SK-N-SH treated with all-trans-retinoic acid at 6 μM for 48 hours (cell line): ENCODE measurements around the gene VWC2L.

Source experiments
- ATAC-seq: fragments of 200-7000 bp; cut with Tn5 transposase; 3 replicates; pipeline ENCODE4 v1.9.1; 2020; ENCODE audit warnings: mild to moderate bottlenecking, moderate library complexity
- ARNTL ChIP-seq: fragments of 450-650 bp; formaldehyde crosslinking; IDR thresholded peaks from 2 replicates; pipeline ENCODE4 v1.5.0; 2020; ENCODE audit warnings: low read depth, mild to moderate bottlenecking, moderate library complexity, borderline replicate concordance
- BACH2 ChIP-seq: fragments of 250-450 bp; sonication (Bioruptor Pico); IDR thresholded peaks from 2 replicates; pipeline ENCODE4 v1.9.0; 2021; ENCODE audit warnings: mild to moderate bottlenecking, borderline replicate concordance
- CSDC2 ChIP-seq: fragments of 250-450 bp; sonication (Bioruptor Pico); IDR thresholded peaks from 2 replicates; pipeline ENCODE4 v1.5.0; 2020; ENCODE audit warnings: mild to moderate bottlenecking, moderate library complexity
- ESRRG ChIP-seq: fragments of 250-450 bp; sonication (Bioruptor Pico); IDR thresholded peaks from 2 replicates; pipeline ENCODE4 v1.6.1; 2021; ENCODE audit warnings: mild to moderate bottlenecking
- GLIS3 ChIP-seq: fragments of 250-450 bp; sonication (Bioruptor Pico); IDR thresholded peaks from 2 replicates; pipeline ENCODE4 v1.5.0; 2020; ENCODE audit warnings: mild to moderate bottlenecking, moderate library complexity
- ISL1 ChIP-seq: fragments of 250-450 bp; sonication (Bioruptor Pico); IDR thresholded peaks from 2 replicates; pipeline ENCODE4 v2.1.2; 2022; ENCODE audit warnings: mild to moderate bottlenecking, moderate library complexity
- OSR1 ChIP-seq: fragments of 250-450 bp; sonication (Bioruptor Pico); IDR thresholded peaks from 2 replicates; pipeline ENCODE4 v1.8.0; 2022; ENCODE audit warnings: moderate library complexity, mild to moderate bottlenecking, inconsistent platforms
- PPARA ChIP-seq: fragments of 250-450 bp; sonication (Bioruptor Pico); IDR thresholded peaks from 2 replicates; pipeline ENCODE4 v1.5.0; 2020; ENCODE audit warnings: mild to moderate bottlenecking, borderline replicate concordance
- RARB ChIP-seq: fragments of 250-450 bp; sonication (Bioruptor Pico); IDR thresholded peaks from 2 replicates; pipeline ENCODE4 v1.8.0; 2021; ENCODE audit warnings: mild to moderate bottlenecking, moderate library complexity
- SNAI2 ChIP-seq: fragments of 250-450 bp; sonication (Bioruptor Pico); IDR thresholded peaks from 2 replicates; pipeline ENCODE4 v1.5.0; 2020; ENCODE audit warnings: mild to moderate bottlenecking, moderate library complexity
- TCF4 ChIP-seq: fragments of 250-450 bp; sonication (Bioruptor Pico); IDR thresholded peaks from 2 replicates; pipeline ENCODE4 v1.8.0; 2021; ENCODE audit warnings: mild to moderate bottlenecking, moderate library complexity, borderline replicate concordance
- TOX ChIP-seq: fragments of 250-450 bp; sonication (Bioruptor Pico); IDR thresholded peaks from 2 replicates; pipeline ENCODE4 v1.8.0; 2021; ENCODE audit warnings: mild to moderate bottlenecking, moderate library complexity, borderline replicate concordance
- ZC3H10 ChIP-seq: fragments of 250-450 bp; sonication (Bioruptor Pico); IDR thresholded peaks from 2 replicates; pipeline ENCODE4 v1.5.1; 2021; ENCODE audit warnings: mild to moderate bottlenecking, moderate library complexity
- ZFP3 ChIP-seq: fragments of 250-450 bp; sonication (Bioruptor Pico); IDR thresholded peaks from 2 replicates; pipeline ENCODE4 v1.5.0; 2020; ENCODE audit warnings: mild to moderate bottlenecking, moderate library complexity
- ZFP30 ChIP-seq: fragments of 450-650 bp; formaldehyde crosslinking; IDR thresholded peaks from 2 replicates; pipeline ENCODE4 v1.5.0; 2022; ENCODE audit warnings: mild to moderate bottlenecking, moderate library complexity
- ZNF565 ChIP-seq: fragments of 450-650 bp; formaldehyde crosslinking; conservative IDR thresholded peaks from 2 replicates; pipeline ENCODE4 v1.5.0; 2020; ENCODE audit warnings: low read depth, mild to moderate bottlenecking, moderate library complexity
- ZNF70 ChIP-seq: fragments of 450-650 bp; formaldehyde crosslinking; IDR thresholded peaks from 2 replicates; pipeline ENCODE4 v1.5.0; 2020; ENCODE audit warnings: mild to moderate bottlenecking, moderate library complexity
- ZNF8 ChIP-seq: fragments of 450-650 bp; formaldehyde crosslinking; IDR thresholded peaks from 2 replicates; pipeline ENCODE4 v1.5.0; 2020; ENCODE audit warnings: mild to moderate bottlenecking, moderate library complexity
- TF ChIP-seq, protein P1 (sequence below): fragments of 250-450 bp; sonication (Bioruptor Pico); IDR thresholded peaks from 2 replicates; pipeline ENCODE4 v1.5.0; 2020; ENCODE audit warnings: mild to moderate bottlenecking, moderate library complexity
- TF ChIP-seq, protein P2 (sequence below): fragments of 250-450 bp; sonication (Bioruptor Pico); IDR thresholded peaks from 2 replicates; pipeline ENCODE4 v1.8.0; 2021; ENCODE audit warnings: low read depth, mild to moderate bottlenecking, moderate library complexity, borderline replicate concordance
- TF ChIP-seq, protein P3 (sequence below): fragments of 250-450 bp; sonication (Bioruptor Pico); IDR thresholded peaks from 2 replicates; pipeline ENCODE4 v1.8.0; 2020; ENCODE audit warnings: mild to moderate bottlenecking, moderate library complexity, borderline replicate concordance
- TF ChIP-seq, protein P4 (sequence below): fragments of 250-450 bp; sonication (Bioruptor Pico); IDR thresholded peaks from 2 replicates; pipeline ENCODE4 v1.5.1; 2020; ENCODE audit warnings: low read depth, mild to moderate bottlenecking, moderate library complexity

VWC2L gene

GRCh38 chr2:214547931-214548330, 137.1 kb downstream of the VWC2L start:
- ATAC-seq: no peak
- TF ChIP-seq RARB (CRISPR knock-in tag): no peak
- TF ChIP-seq ZC3H10 (CRISPR knock-in tag): no peak
- TF ChIP-seq, protein P1, sequence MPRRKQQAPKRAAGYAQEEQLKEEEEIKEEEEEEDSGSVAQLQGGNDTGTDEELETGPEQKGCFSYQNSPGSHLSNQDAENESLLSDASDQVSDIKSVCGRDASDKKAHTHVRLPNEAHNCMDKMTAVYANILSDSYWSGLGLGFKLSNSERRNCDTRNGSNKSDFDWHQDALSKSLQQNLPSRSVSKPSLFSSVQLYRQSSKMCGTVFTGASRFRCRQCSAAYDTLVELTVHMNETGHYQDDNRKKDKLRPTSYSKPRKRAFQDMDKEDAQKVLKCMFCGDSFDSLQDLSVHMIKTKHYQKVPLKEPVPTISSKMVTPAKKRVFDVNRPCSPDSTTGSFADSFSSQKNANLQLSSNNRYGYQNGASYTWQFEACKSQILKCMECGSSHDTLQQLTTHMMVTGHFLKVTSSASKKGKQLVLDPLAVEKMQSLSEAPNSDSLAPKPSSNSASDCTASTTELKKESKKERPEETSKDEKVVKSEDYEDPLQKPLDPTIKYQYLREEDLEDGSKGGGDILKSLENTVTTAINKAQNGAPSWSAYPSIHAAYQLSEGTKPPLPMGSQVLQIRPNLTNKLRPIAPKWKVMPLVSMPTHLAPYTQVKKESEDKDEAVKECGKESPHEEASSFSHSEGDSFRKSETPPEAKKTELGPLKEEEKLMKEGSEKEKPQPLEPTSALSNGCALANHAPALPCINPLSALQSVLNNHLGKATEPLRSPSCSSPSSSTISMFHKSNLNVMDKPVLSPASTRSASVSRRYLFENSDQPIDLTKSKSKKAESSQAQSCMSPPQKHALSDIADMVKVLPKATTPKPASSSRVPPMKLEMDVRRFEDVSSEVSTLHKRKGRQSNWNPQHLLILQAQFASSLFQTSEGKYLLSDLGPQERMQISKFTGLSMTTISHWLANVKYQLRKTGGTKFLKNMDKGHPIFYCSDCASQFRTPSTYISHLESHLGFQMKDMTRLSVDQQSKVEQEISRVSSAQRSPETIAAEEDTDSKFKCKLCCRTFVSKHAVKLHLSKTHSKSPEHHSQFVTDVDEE (CRISPR knock-in tag): no peak
- no peak for TF ChIP-seq ESRRG (CRISPR knock-in tag)
- TF ChIP-seq, protein P2, sequence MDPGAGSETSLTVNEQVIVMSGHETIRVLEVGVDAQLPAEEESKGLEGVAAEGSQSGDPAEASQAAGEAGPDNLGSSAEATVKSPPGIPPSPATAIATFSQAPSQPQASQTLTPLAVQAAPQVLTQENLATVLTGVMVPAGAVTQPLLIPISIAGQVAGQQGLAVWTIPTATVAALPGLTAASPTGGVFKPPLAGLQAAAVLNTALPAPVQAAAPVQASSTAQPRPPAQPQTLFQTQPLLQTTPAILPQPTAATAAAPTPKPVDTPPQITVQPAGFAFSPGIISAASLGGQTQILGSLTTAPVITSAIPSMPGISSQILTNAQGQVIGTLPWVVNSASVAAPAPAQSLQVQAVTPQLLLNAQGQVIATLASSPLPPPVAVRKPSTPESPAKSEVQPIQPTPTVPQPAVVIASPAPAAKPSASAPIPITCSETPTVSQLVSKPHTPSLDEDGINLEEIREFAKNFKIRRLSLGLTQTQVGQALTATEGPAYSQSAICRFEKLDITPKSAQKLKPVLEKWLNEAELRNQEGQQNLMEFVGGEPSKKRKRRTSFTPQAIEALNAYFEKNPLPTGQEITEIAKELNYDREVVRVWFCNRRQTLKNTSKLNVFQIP (CRISPR knock-in tag): no peak
- TF ChIP-seq OSR1 (CRISPR knock-in tag): no peak
- TF ChIP-seq ARNTL (CRISPR knock-in tag): no peak
- TF ChIP-seq, protein P3, sequence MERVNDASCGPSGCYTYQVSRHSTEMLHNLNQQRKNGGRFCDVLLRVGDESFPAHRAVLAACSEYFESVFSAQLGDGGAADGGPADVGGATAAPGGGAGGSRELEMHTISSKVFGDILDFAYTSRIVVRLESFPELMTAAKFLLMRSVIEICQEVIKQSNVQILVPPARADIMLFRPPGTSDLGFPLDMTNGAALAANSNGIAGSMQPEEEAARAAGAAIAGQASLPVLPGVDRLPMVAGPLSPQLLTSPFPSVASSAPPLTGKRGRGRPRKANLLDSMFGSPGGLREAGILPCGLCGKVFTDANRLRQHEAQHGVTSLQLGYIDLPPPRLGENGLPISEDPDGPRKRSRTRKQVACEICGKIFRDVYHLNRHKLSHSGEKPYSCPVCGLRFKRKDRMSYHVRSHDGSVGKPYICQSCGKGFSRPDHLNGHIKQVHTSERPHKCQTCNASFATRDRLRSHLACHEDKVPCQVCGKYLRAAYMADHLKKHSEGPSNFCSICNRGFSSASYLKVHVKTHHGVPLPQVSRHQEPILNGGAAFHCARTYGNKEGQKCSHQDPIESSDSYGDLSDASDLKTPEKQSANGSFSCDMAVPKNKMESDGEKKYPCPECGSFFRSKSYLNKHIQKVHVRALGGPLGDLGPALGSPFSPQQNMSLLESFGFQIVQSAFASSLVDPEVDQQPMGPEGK (CRISPR knock-in tag): no peak
- no peak for TF ChIP-seq ZNF70 (CRISPR knock-in tag)
- TF ChIP-seq TCF4 (CRISPR knock-in tag): no peak
- TF ChIP-seq TOX (CRISPR knock-in tag): no peak
- no peak for TF ChIP-seq GLIS3
- TF ChIP-seq, protein P4, sequence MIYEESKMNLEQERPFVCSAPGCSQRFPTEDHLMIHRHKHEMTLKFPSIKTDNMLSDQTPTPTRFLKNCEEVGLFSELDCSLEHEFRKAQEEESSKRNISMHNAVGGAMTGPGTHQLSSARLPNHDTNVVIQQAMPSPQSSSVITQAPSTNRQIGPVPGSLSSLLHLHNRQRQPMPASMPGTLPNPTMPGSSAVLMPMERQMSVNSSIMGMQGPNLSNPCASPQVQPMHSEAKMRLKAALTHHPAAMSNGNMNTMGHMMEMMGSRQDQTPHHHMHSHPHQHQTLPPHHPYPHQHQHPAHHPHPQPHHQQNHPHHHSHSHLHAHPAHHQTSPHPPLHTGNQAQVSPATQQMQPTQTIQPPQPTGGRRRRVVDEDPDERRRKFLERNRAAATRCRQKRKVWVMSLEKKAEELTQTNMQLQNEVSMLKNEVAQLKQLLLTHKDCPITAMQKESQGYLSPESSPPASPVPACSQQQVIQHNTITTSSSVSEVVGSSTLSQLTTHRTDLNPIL (CRISPR knock-in tag): no peak
- no peak for TF ChIP-seq ZFP30
- no peak for TF ChIP-seq ISL1
- TF ChIP-seq SNAI2 (CRISPR knock-in tag): no peak
- TF ChIP-seq ZNF8 (CRISPR knock-in tag): no peak

GRCh38 chr2:214549946-214550345, 139.1 kb downstream of the VWC2L start:
- no peak for ATAC-seq
- TF ChIP-seq ARNTL (CRISPR knock-in tag): no peak
- no peak for TF ChIP-seq RARB (CRISPR knock-in tag)
- TF ChIP-seq, protein P4 (CRISPR knock-in tag): no peak
- TF ChIP-seq ISL1: no peak
- no peak for TF ChIP-seq TOX (CRISPR knock-in tag)
- no peak for TF ChIP-seq ZNF8 (CRISPR knock-in tag)
- TF ChIP-seq SNAI2 (CRISPR knock-in tag): no peak

GRCh38 chr2:214550786-214551185, 139.9 kb downstream of the VWC2L start:
- TF ChIP-seq, protein P4 (CRISPR knock-in tag): no peak
- TF ChIP-seq ZFP3: no peak
- no peak for TF ChIP-seq ISL1
- TF ChIP-seq GLIS3: no peak
- no peak for TF ChIP-seq OSR1 (CRISPR knock-in tag)
- no peak for TF ChIP-seq SNAI2 (CRISPR knock-in tag)
- TF ChIP-seq, protein P3 (CRISPR knock-in tag): no peak
- TF ChIP-seq TOX (CRISPR knock-in tag): no peak
- TF ChIP-seq RARB (CRISPR knock-in tag): no peak
- TF ChIP-seq ZFP30: no peak
- TF ChIP-seq, protein P2 (CRISPR knock-in tag): no peak
- TF ChIP-seq BACH2: no peak
- no peak for TF ChIP-seq ZNF565 (CRISPR knock-in tag)
- TF ChIP-seq ARNTL (CRISPR knock-in tag): no peak
- no peak for TF ChIP-seq ZNF70 (CRISPR knock-in tag)
- no peak for TF ChIP-seq PPARA (CRISPR knock-in tag)
- no peak for TF ChIP-seq ZNF8 (CRISPR knock-in tag)
- no peak for TF ChIP-seq CSDC2 (CRISPR knock-in tag)
- ATAC-seq: no peak
